Mammary microvascular endothelial cell (primary cell): ENCODE results near the gene CEP128. TPM values are rescaled to one million over a fixed set of nuclear protein-coding genes. Genes with fewer than 3 reads are reported as not detected.

ENCODE experiments used
- total RNA-seq: library from RNA; depleted of rRNA; stranded (reverse); fragments of >200 nt; gene quantifications from 2 replicates; pipeline ENCODE4 v1.2.3, GENCODE V29; 2015

The CEP128 gene
- total RNA-seq: 4.1 and 4.2 TPM in 2 replicates

DNA sequence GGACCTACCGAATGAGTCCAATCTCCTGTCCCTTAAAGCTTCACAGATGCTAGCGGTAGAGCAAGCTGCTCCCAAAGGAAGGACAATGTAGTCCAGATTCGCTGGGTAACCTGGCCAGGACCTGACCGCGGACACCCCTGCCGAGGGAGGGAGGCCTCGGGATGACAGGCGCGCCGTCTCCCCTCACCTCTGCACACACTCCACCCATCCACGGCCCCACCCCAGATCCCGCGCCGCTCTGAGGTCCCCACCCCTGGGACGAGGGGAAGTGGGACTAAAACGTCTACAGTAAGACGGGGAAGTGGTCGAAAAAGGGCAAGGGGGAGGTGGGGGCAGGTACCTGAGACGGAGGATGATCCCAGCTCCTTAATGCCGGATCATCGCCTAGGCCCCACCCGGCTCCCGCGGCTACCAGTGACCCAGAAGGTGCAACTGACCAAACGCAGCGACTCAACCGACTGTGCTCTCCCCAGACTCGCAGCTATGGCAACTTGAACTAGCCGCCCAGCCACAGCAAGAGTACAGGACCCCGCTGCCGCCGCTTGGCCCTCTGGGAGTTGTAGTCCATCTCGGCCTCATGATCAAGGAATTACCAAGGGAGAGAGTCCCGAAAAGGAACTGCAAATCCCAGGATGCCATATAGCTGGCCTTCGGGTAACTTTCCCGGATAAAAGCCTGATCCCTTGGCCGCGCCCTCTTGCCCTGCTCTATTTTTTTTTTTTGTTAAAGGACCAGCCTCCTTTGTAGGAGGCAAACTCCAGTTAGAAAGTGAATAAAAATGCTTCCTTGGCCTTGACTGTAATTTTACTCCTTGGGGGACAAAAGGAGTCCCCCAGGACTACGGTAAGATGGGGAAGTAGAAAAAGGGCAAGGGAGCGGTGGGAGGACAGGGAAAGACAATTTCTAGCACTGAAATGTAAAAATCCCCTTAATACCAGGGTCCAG, at the start of gene CEP128:
TSS of gene CEP128 (minus strand) at position 498 of the 945 bp plus-strand sequence.

DNA sequence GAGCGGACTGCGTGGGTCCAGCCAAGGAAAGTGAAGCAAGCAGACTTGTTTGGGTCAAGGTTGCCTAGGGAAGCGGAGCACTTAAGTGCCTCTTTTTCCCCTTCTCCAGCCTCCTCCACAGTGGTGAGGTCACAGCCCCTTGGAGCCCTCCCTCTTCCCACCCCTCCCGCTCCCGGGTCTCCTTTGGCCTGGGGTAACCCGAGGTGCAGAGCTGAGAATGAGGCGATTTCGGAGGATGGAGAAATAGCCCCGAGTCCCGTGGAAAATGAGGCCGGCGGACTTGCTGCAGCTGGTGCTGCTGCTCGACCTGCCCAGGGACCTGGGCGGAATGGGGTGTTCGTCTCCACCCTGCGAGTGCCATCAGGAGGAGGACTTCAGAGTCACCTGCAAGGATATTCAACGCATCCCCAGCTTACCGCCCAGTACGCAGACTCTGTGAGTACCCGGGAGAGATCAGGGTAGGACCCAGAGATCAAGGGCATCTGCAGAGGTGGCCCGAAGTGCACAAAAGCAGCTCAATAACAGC, 13.9 kb upstream of the CEP128 start, which contains the start of gene TSHR:
TSS of gene TSHR (plus strand) at position 206 of the 526 bp plus-strand sequence. CDS start at position 266, 60 bp downstream.

Other genes starting within 250 kb of the CEP128 start
- not detected in 2 replicates for gene TSHR, start 13.9 kb upstream of the CEP128 start, total RNA-seq